SW 1271 (cell line): ENCODE results near the gene MYPN.
A peak's percentile ranks its signal among the peaks of the same experiment; 100 is the strongest.

Source experiments
- DNase-seq, 2 experiments: peaks; one replicate each; lab custom pipeline; 2025; lab: John Stamatoyannopoulos, UW

MYPN gene

GRCh38 chr10:68090586-68090985 lies 18.7 kb upstream of the MYPN start:
- no peak for DNase-seq

- no peak for DNase-seq
Observed at GRCh38 chr10:68092512-68092911, 16.8 kb upstream of the MYPN start.

- peak; percentile 60 to 84 for DNase-seq
Observed at GRCh38 chr10:68095153-68095552, 14.1 kb upstream of the MYPN start.

GRCh38 chr10:68096913-68097516 lies 12.3 kb upstream of the MYPN start:
- peak; percentile 28 to 89 for DNase-seq

GRCh38 chr10:68099736-68100135 lies 9.6 kb upstream of the MYPN start:
- no peak for DNase-seq

- DNase-seq: no peak
Observed at GRCh38 chr10:68101066-68101465, 8.2 kb upstream of the MYPN start.

GRCh38 chr10:68103261-68103878 lies 5.9 kb upstream of the MYPN start:
- DNase-seq: no peak

- no peak for DNase-seq
Observed at GRCh38 chr10:68103901-68104300, 5.4 kb upstream of the MYPN start.

GRCh38 chr10:68105820-68106219 lies 3.5 kb upstream of the MYPN start:
- no peak for DNase-seq

- DNase-seq: no peak
Observed at GRCh38 chr10:68106656-68107055, 2.6 kb upstream of the MYPN start.

GRCh38 chr10:68107651-68108050 lies 1.6 kb upstream of the MYPN start:
- no peak for DNase-seq

GRCh38 chr10:68108051-68108450 lies 1.2 kb upstream of the MYPN start:
- no peak for DNase-seq

GRCh38 chr10:68108653-68109052 lies 635 bp upstream of the MYPN start:
- DNase-seq: no peak

- DNase-seq: no peak
Observed at GRCh38 chr10:68110027-68110426, 739 bp downstream of the MYPN start.

- DNase-seq: no peak
Observed at GRCh38 chr10:68111584-68111983, 2.3 kb downstream of the MYPN start.

GRCh38 chr10:68112837-68113236 lies 3.5 kb downstream of the MYPN start:
- no peak for DNase-seq

- DNase-seq: no peak
Observed at GRCh38 chr10:68118657-68119056, 9.4 kb downstream of the MYPN start.

- DNase-seq: no peak
Observed at GRCh38 chr10:68121020-68121743, 11.9 kb downstream of the MYPN start.

- no peak for DNase-seq
Observed at GRCh38 chr10:68121852-68122251, 12.6 kb downstream of the MYPN start.

- no peak for DNase-seq
Observed at GRCh38 chr10:68124718-68125117, 15.4 kb downstream of the MYPN start.

GRCh38 chr10:68125772-68126171 lies 16.5 kb downstream of the MYPN start:
- DNase-seq: no peak

- DNase-seq: no peak
Observed at GRCh38 chr10:68128015-68128414, 18.7 kb downstream of the MYPN start.

- DNase-seq: no peak
Observed at GRCh38 chr10:68132391-68132790, 23.1 kb downstream of the MYPN start.
